HAP-1 (cell line): ENCODE measurements around the gene GUCY1A1.

ENCODE experiments used
- DNase-seq, 2 experiments: peaks; one replicate each; pipeline ENCODE4 v3.0.0-alpha.2; 2016 to 2020; ENCODE audit warnings: low spot score in 2 of 2
- H3K27me3 ChIP-seq: fragments of 250-450 bp; sonication (Bioruptor Pico); 2 replicates; pipeline ENCODE4 v1.5.1; 2020; ENCODE audit warnings: low read depth, mild to moderate bottlenecking, moderate library complexity
- H3K36me3 ChIP-seq: fragments of 250-450 bp; sonication (Bioruptor Pico); replicated peaks from 2 replicates; pipeline ENCODE4 v1.5.1; 2020; ENCODE audit warnings: mild to moderate bottlenecking
- H3K4me1 ChIP-seq: fragments of 250-450 bp; sonication (Bioruptor Pico); 2 replicates; pipeline ENCODE4 v1.5.1; 2020; ENCODE audit warnings: mild to moderate bottlenecking
- H3K4me3 ChIP-seq: fragments of 250-450 bp; sonication (Bioruptor Pico); 2 replicates; pipeline ENCODE4 v1.5.1; 2020; ENCODE audit warnings: mild to moderate bottlenecking, moderate library complexity
- H3K9me3 ChIP-seq: fragments of 250-450 bp; sonication (Bioruptor Pico); 2 replicates; pipeline ENCODE4 v1.5.1; 2020; ENCODE audit warnings: mild to moderate bottlenecking, moderate library complexity
- in situ Hi-C: fragments of 300-500 bp; cut with MboI; formaldehyde crosslinking; loops from 3 replicates; pipeline ENCODE4 v1.14.3; 2020; ENCODE audit warnings: low sequenced_read_pairs, inconsistent platforms, mixed read lengths

Gene GUCY1A1

GRCh38 chr4:155673453-155673979, 6.9 kb downstream of the GUCY1A1 start:
- H3K36me3 ChIP-seq = no peaks in the 10 kb centered on the region
- in situ Hi-C loops = no loop called here
- H3K4me3 ChIP-seq = no peak overlapping the region
- no peaks in the 10 kb centered on the region for H3K9me3 ChIP-seq
- DNase-seq = no peak
- peaks cover 21% of the 10 kb centered on the region for H3K4me1 ChIP-seq
- no peaks in the 10 kb centered on the region for H3K27me3 ChIP-seq

- Histone ChIP-seq H3K9me3 (no peaks in the 10 kb centered on the region), H3K27me3 (no peaks in the 10 kb centered on the region), H3K36me3 (no peaks in the 10 kb centered on the region), H3K4me3 (no peak overlapping the region), H3K4me1 (peaks cover 17% of the 10 kb centered on the region)
- no peak for DNase-seq
- in situ Hi-C loops = no loop called here
Measured at GRCh38 chr4:155674669-155675071, 8.0 kb downstream of the GUCY1A1 start.

GRCh38 chr4:155675709-155676429, 9.2 kb downstream of the GUCY1A1 start:
- no peaks in the 10 kb centered on the region for H3K9me3 ChIP-seq
- H3K4me3 ChIP-seq = no peak overlapping the region
- peaks cover 21% of the 10 kb centered on the region for H3K4me1 ChIP-seq
- in situ Hi-C loops = no loop called here
- no peak for DNase-seq
- H3K27me3 ChIP-seq = no peaks in the 10 kb centered on the region
- no peaks in the 10 kb centered on the region for H3K36me3 ChIP-seq

GRCh38 chr4:155676430-155676825, 9.8 kb downstream of the GUCY1A1 start:
- Histone ChIP-seq H3K4me3 (no peak overlapping the region), H3K4me1 (peaks cover 27% of the 10 kb centered on the region), H3K27me3 (no peaks in the 10 kb centered on the region), H3K36me3 (no peaks in the 10 kb centered on the region), H3K9me3 (no peaks in the 10 kb centered on the region)
- in situ Hi-C loops = no loop called here
- DNase-seq = no peak

- in situ Hi-C loops = no loop called here
- Histone ChIP-seq H3K36me3 (no peaks in the 10 kb centered on the region), H3K9me3 (no peaks in the 10 kb centered on the region), H3K4me1 (peaks cover 31% of the 10 kb centered on the region), H3K4me3 (no peak overlapping the region), H3K27me3 (no peaks in the 10 kb centered on the region)
- no peak for DNase-seq
Measured at GRCh38 chr4:155678011-155678410, 11.4 kb downstream of the GUCY1A1 start.

- no peak for DNase-seq
- Histone ChIP-seq H3K4me1 (peaks cover 37% of the 10 kb centered on the region), H3K27me3 (no peaks in the 10 kb centered on the region), H3K9me3 (no peaks in the 10 kb centered on the region), H3K36me3 (no peaks in the 10 kb centered on the region), H3K4me3 (no peak overlapping the region)
- in situ Hi-C loops = no loop called here
Measured at GRCh38 chr4:155679343-155679742, 12.7 kb downstream of the GUCY1A1 start.

- no peaks in the 10 kb centered on the region for H3K9me3 ChIP-seq
- peaks cover 24% of the 10 kb centered on the region for H3K4me1 ChIP-seq
- no peak overlapping the region for H3K4me3 ChIP-seq
- H3K27me3 ChIP-seq = no peaks in the 10 kb centered on the region
- no peaks in the 10 kb centered on the region for H3K36me3 ChIP-seq
- in situ Hi-C loops = no loop called here
- DNase-seq = no peak
Measured at GRCh38 chr4:155681886-155682285, 15.2 kb downstream of the GUCY1A1 start.

GRCh38 chr4:155684423-155684822, 17.8 kb downstream of the GUCY1A1 start:
- H3K9me3 ChIP-seq = no peaks in the 10 kb centered on the region
- peaks cover 22% of the 10 kb centered on the region for H3K4me1 ChIP-seq
- H3K36me3 ChIP-seq = no peaks in the 10 kb centered on the region
- H3K27me3 ChIP-seq = no peaks in the 10 kb centered on the region
- in situ Hi-C loops = no loop called here
- no peak for DNase-seq
- H3K4me3 ChIP-seq = no peak overlapping the region

- no peak for DNase-seq
- H3K36me3 ChIP-seq = no peaks in the 10 kb centered on the region
- H3K4me1 ChIP-seq = peaks cover 22% of the 10 kb centered on the region
- no peaks in the 10 kb centered on the region for H3K27me3 ChIP-seq
- no peaks in the 10 kb centered on the region for H3K9me3 ChIP-seq
- H3K4me3 ChIP-seq = no peak overlapping the region
- in situ Hi-C loops = no loop called here
Measured at GRCh38 chr4:155684892-155685541, 18.4 kb downstream of the GUCY1A1 start.

- DNase-seq = no peak
- no peaks in the 10 kb centered on the region for H3K36me3 ChIP-seq
- H3K4me1 ChIP-seq = peaks cover 11% of the 10 kb centered on the region
- in situ Hi-C loops = no loop called here
- no peaks in the 10 kb centered on the region for H3K9me3 ChIP-seq
- H3K4me3 ChIP-seq = no peak overlapping the region
- H3K27me3 ChIP-seq = no peaks in the 10 kb centered on the region
Measured at GRCh38 chr4:155687380-155687982, 20.8 kb downstream of the GUCY1A1 start.

- Histone ChIP-seq H3K36me3 (no peaks in the 10 kb centered on the region), H3K4me1 (peaks cover 11% of the 10 kb centered on the region), H3K4me3 (no peak overlapping the region), H3K9me3 (no peaks in the 10 kb centered on the region), H3K27me3 (no peaks in the 10 kb centered on the region)
- DNase-seq = no peak
- in situ Hi-C loops = no loop called here
Measured at GRCh38 chr4:155688211-155688610, 21.6 kb downstream of the GUCY1A1 start.

- no peak for DNase-seq
- H3K9me3 ChIP-seq = no peaks in the 10 kb centered on the region
- H3K36me3 ChIP-seq = no peaks in the 10 kb centered on the region
- peaks cover 11% of the 10 kb centered on the region for H3K4me1 ChIP-seq
- H3K27me3 ChIP-seq = no peaks in the 10 kb centered on the region
- in situ Hi-C loops = no loop called here
- no peak overlapping the region for H3K4me3 ChIP-seq
Measured at GRCh38 chr4:155688860-155689259, 22.2 kb downstream of the GUCY1A1 start.

- H3K36me3 ChIP-seq = no peaks in the 10 kb centered on the region
Measured at GRCh38 chr4:155690044-155690837, 23.6 kb downstream of the GUCY1A1 start.

More at GRCh38 chr4:155690044-155690837, 23.6 kb downstream of the GUCY1A1 start:
- H3K4me1 ChIP-seq = peaks cover 4% of the 10 kb centered on the region; the same call in 1 of the 2 replicates
- no peak overlapping the region for H3K4me3 ChIP-seq
- H3K9me3 ChIP-seq = no peaks in the 10 kb centered on the region
- no peaks in the 10 kb centered on the region for H3K27me3 ChIP-seq
- DNase-seq = no peak
- in situ Hi-C loops = no loop called here
